WTC11 (cell line): Measurements from ENCODE around the gene ELOVL7.

Experiments used
- ATF6 ChIP-seq: sonication (generic); formaldehyde crosslinking; IDR thresholded peaks from 2 replicates; pipeline ENCODE4 v1.8.1; 2023; ENCODE audit warnings: mild to moderate bottlenecking, missing genetic modification reagents
- CTCF ChIP-seq: fragments of 200-600 bp; IDR thresholded peaks from 2 replicates; pipeline ENCODE4 v1.8.0; 2022; ENCODE audit warnings: antibody characterized with exemption
- ESRRA ChIP-seq: sonication (generic); formaldehyde crosslinking; IDR thresholded peaks from 2 replicates; pipeline ENCODE4 v1.8.1; 2022; ENCODE audit warnings: mild to moderate bottlenecking, missing genetic modification reagents, borderline replicate concordance
- FOXP1 ChIP-seq: sonication (generic); formaldehyde crosslinking; IDR thresholded peaks from 2 replicates; pipeline ENCODE4 v1.8.0; 2022; ENCODE audit warnings: missing genetic modification reagents, mild to moderate bottlenecking, moderate library complexity, borderline replicate concordance
- FOXP4 ChIP-seq: sonication (generic); formaldehyde crosslinking; IDR thresholded peaks from 2 replicates; pipeline ENCODE4 v1.8.0; 2022; ENCODE audit warnings: mild to moderate bottlenecking, missing genetic modification reagents
- MAX ChIP-seq: sonication (generic); formaldehyde crosslinking; IDR thresholded peaks from 2 replicates; pipeline ENCODE4 v1.8.0; 2022; ENCODE audit warnings: mild to moderate bottlenecking, missing genetic modification reagents
- NR1H2 ChIP-seq: sonication (generic); formaldehyde crosslinking; IDR thresholded peaks from 2 replicates; pipeline ENCODE4 v1.9.0; 2021; ENCODE audit warnings: mild to moderate bottlenecking, moderate library complexity, missing genetic modification reagents
- TP53 ChIP-seq: sonication (generic); formaldehyde crosslinking; IDR thresholded peaks from 2 replicates; pipeline ENCODE4 v1.8.1; 2023; ENCODE audit warnings: mild to moderate bottlenecking, missing genetic modification reagents
- ZBTB21 ChIP-seq: sonication (generic); formaldehyde crosslinking; IDR thresholded peaks from 2 replicates; pipeline ENCODE4 v1.8.1; 2023; ENCODE audit warnings: mild to moderate bottlenecking, missing genetic modification reagents, borderline replicate concordance
- ZNF281 ChIP-seq: sonication (generic); formaldehyde crosslinking; IDR thresholded peaks from 2 replicates; pipeline ENCODE4 v1.8.0; 2023; ENCODE audit warnings: mild to moderate bottlenecking, missing genetic modification reagents
- ZNF317 ChIP-seq: sonication (generic); formaldehyde crosslinking; IDR thresholded peaks from 2 replicates; pipeline ENCODE4 v1.8.1; 2023; ENCODE audit warnings: low read depth, mild to moderate bottlenecking, moderate library complexity, missing genetic modification reagents, borderline replicate concordance
- ZNF425 ChIP-seq: fragments of 250-450 bp; sonication (Bioruptor Pico); conservative IDR thresholded peaks from 2 replicates; pipeline ENCODE4 v1.9.0; 2021; ENCODE audit warnings: mild to moderate bottlenecking

GRCh38 chr5:60788863-60789513 lies 55.1 kb downstream of the ELOVL7 start:
- TF ChIP-seq CTCF: no peak
- no peak for TF ChIP-seq ZBTB21 (CRISPR knock-in tag)
- no peak for TF ChIP-seq FOXP1 (CRISPR knock-in tag)
- no peak for TF ChIP-seq FOXP4 (CRISPR knock-in tag)
- no peak for TF ChIP-seq MAX (CRISPR knock-in tag)
- no peak for TF ChIP-seq ZNF317
- TF ChIP-seq ZNF425: no peak
- TF ChIP-seq ESRRA (CRISPR knock-in tag): no peak
- TF ChIP-seq TP53 (CRISPR knock-in tag): no peak
- no peak for TF ChIP-seq ATF6 (CRISPR knock-in tag)
- no peak for TF ChIP-seq ZNF281 (CRISPR knock-in tag)
- TF ChIP-seq NR1H2: no peak
